SIG-M5 (cell line): ENCODE data around the gene MAPK8.

Source experiments
- DNase-seq: peaks from one replicate; lab custom pipeline; 2025; lab: John Stamatoyannopoulos, UW

Gene MAPK8

DNA sequence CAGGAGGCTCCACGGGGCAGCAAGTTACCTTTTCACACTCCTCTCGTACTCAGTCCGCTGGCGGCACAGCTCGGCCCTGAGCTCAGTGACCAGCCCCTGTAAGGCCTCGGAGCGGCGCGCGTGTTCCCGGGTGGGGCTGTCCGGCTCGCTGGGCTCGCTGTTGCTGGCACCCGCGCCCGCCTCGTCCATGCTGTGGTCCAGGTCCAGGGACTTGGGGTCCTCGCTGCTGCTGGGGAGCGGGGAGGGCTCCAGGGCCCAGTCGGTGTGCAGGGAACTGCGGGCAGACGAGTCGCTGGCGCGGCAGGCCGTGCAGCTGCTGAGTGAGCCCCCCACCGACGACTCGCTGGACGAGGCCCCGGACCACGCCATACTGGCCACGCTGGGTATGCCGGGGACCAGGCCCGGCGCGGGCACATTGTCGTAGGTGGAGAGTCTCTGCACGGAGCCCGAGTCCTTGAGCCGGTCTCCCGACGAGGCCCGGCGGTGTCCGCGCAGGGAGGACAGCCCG lies 143.8 kb downstream of the MAPK8 start:
- no peak for DNase-seq

- DNase-seq, result no peak
Measured at GRCh38 chr10:48450741-48451466, 144.4 kb downstream of the MAPK8 start.

DNA sequence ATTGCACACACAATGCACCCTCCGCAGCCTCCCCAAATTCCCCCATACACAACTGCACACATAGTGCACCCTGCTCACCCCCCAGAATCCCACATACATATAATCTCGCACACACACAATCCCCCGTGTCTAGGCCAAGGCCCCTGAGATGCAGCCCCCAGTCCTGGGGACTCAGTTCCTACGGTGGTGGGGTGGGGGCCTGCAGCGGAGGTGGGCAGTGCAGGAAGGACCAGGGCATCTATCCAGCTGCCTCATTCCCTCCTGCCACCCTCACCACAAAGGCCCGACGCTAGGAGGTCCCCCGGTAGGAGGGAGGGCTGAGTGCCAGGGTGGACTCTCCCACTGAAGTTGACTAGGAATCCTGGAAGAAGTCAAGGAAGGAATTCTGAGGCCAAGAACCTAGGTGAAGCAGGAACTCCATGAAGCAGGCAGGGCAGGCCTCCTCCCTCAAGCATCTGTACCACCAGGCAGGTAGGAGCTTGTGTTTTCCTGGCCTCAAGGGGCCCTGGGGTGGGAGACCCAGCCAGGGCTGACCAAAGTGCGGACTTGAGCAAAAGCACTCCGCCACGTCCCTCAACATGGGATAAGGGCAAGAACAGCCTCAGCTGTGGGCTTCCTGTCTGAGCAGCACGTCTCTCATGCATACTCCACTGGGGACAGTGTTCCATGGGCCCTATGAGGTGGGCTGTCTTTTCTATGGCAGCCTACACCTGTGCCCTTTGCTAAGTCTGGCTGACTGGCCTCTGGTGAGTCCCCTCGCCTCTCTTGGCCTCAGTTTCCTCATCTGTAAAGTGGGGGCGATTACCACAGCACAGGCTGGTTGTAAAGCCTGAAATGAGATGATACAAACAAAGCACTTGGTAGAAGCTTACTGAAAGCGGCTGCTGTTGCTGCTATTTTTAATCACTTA lies 145.7 kb downstream of the MAPK8 start:
- no peak for DNase-seq

DNA sequence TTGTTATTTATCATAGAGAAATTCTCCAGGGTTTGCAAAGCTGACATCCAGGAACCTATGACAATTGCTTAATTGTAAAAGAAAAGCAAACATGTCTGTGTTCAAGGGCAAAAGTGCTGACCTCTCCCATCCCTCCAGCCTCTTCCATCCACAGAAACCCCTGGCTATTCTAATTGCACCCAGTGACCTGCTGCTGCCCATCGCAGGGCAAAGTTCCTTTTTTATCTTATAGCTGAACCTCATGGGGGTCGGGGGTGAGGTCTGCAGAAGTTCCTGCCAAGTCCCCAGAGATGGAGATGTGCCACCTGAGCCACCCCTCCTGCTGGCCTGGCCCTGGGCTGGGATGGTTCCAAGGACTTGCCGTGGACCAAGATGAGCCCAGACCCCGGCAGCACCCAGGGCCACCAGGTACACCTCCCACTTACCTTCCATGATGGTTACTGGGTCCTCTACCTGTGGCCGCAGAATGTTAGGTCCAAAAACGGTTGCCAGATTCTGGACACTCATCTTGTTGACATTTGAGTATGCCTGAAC lies 146.5 kb downstream of the MAPK8 start:
- DNase-seq, result no peak

GRCh38 chr10:48453451-48454301 lies 147.2 kb downstream of the MAPK8 start:
- no peak for DNase-seq

DNA sequence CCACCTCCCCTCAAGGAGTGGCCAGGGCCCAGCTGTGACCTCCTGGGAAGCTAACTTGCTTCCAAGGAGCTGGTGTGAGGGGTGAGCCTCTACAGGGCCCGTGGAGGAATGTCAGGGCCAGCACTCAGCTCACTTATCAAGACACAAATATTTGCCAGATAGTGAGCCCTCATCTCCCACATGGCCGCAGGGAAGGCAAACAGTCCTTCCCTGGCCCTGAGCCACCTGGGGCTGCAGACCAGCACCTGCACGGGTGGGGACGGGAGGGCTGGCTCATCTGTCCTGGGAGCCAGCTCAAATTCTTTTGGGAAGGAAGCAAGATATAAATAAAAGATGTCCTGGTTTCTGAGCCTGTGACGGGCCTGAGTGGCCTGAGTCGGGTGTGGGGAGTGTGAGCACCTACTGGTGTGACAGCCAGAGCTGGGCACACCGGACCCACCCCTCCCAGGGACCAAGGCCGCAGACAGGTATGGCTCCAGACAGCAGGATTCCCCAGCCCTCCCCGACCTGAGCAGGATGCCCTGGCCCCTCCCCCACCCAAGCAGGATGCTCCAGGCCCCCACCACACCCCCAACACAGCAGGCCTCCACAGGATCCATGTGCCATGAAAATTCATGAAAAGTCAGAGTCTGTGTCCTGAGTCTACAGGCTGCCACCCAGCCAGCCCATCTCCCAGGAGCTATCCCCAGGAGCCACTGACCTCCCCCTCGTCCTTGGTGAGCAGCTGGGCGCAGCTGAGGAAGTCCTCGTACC lies 148.0 kb downstream of the MAPK8 start:
- no peak for DNase-seq

DNA sequence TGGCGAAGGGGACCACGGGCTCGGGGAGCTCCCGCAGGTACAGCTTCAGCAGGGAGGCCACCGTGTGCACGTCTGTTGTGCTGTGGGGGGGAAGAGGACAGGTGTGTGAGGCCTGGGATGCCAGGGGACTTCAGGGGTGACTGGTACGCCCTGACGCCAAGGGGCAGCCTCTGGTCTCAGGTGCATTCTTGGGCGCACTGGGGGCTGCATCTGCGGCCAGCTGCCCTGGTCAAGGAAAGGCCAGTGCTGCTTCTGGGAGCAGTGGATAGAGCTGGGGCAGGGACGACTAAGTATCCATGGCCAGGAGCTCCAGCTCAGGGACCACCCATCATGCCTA lies 148.5 kb downstream of the MAPK8 start:
- DNase-seq, result no peak

DNA sequence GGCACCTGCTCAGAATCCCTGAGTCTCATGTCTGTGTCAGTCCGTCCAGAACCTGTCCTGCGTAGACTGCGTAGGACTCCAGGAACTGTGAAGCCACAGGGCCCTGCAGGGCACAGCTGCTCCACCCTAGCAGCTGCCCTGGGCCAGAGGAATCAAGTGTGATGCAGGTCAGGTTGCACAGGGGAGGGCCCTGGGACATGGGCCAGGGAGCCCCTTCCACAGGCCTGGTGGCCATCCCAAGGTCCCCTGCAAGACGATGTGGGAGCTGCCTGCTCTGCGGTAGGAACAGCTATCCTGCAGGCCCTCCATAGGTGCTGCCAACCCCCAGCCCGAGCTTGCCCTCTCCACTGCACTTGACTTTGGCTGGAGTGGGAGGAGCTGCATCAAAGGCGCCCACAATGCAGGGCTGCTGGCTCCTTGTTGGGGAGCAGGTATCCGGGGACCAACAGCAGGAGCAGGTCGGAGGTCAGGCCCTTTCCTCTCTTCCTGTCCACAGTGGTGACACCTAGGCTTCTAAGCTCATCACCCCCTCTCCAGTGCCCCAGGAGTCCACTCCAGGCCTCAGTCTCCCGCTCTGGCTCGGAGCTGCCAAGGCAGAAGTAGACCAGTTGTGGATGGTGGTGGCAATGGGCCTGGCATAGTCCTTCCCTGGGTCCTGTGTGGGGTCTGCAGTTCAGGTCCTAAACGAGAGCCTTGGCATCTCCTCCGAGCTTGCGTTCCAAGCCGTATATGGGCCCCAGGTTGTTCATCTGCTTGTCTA lies 149.1 kb downstream of the MAPK8 start:
- no peak for DNase-seq

DNA sequence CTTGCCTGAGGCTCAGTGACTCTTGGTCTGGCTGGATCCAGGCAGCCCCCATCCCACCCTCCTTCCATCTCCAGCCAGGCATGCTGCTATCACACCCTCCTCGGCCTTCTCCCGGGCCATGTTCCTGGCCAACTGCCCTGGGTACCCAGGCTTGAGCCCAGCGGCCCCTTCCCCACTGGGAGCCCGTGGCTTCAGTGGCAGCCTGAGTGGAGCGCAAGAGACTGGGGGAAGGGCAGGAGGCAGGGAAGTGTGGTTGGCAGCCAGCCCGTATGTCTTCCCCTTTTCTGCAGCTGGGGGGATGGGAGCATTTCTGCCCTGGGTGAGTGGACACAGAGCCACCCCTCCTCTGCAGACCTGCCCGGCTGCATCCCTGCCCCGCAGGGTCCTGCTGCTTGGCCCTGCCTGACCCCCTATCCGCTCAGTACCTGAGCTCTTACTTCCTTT lies 149.9 kb downstream of the MAPK8 start:
- DNase-seq, result no peak

DNA sequence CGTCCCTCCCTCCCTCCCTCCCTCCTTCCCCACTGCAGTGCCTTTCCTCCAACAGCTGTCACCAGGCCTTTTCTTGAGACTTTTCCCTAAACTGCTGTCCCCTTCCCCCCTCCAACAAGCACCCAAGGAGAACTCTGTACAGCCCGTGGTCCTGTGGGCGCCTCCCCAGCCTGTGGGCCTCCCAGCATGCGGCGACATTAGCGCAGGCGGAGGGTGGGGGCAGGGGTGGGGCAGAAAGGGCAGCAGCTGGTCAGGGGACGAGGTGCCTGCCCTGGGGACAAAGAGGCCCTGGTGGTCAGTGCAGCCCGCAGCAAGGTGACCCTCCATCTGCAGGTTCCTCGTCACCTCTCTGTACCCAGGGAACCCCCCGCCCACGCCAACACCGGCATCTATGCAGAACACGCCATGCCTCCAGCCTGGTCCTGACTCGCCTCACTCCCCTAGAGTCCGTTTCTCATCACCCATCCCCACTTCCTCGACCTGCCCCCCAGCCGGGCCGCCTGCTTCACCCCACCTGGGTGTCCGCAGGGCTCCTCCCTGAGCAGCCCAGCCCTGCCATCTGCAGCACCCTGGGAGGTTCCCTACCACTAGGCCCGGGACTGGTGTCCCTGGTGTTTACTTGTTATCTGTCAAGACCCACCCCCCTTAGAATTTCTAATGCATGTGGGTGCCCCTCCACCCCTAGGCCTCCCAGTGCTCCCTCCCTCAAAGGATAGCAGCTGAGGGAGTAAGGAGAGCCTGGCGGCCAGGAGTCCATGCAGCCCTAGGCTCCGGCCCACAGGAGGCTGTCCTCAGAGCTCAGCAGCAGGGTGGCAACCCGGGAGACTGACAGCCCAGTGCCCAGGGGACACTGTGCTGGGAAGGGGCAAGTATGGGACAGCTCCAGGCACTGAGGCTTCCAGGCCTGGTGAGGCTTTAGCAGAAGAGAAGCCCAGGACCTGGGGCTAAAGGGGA lies 150.6 kb downstream of the MAPK8 start:
- DNase-seq, result no peak

DNA sequence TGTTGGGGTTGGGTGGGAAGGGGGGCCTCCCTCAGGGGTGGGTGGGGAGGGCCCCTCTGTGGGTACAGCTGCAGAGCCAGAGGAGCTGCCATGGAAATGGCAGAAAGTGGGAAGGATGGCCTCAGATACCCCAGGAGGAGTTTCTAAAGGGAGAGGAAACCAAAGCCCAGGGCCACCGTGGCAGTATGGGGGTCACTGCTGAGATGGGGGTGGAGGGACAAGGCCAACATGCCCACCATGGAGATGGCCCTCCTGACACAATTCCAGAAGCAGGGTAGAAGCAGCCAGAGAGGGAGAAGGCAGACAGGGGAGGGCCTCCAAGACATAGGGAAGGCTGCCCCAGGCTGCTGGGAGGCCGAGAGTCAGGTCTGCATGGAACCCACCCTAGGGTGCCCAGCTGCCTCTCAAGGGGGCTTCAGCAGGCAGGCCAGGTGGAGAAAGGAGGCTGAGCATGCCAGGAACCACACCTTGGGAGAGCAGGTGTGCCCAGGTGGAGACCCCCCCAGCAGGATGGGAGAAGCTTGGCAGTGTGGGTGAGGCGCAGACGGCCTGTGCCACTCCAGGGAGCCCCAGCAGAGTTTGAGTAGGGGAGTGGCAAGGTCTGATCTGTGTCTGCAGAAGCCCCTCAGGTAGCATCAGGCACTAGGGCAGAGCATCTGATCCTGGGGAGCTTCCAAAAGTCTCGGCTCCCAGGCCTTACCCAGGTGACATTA lies 151.6 kb downstream of the MAPK8 start:
- no peak for DNase-seq

DNA sequence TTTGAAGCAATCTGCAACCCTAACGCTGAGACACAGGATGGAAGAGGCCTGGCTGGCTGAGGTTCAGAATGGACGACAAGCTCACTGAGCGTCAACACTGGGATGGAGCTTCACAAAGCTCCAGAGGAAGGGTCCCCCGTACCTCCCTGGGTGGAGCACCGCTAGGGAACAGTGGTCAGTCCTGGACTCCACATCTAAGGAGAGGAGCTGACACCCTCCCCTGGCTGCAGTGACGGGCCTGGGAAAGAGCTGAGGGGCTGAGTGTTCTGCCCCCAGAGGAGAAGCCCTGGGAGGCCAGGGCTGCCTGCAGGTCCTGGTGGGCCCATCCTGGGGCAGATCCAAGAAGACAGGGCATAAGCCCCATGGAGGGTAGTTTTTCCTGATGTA lies 152.2 kb downstream of the MAPK8 start:
- DNase-seq, result no peak

DNA sequence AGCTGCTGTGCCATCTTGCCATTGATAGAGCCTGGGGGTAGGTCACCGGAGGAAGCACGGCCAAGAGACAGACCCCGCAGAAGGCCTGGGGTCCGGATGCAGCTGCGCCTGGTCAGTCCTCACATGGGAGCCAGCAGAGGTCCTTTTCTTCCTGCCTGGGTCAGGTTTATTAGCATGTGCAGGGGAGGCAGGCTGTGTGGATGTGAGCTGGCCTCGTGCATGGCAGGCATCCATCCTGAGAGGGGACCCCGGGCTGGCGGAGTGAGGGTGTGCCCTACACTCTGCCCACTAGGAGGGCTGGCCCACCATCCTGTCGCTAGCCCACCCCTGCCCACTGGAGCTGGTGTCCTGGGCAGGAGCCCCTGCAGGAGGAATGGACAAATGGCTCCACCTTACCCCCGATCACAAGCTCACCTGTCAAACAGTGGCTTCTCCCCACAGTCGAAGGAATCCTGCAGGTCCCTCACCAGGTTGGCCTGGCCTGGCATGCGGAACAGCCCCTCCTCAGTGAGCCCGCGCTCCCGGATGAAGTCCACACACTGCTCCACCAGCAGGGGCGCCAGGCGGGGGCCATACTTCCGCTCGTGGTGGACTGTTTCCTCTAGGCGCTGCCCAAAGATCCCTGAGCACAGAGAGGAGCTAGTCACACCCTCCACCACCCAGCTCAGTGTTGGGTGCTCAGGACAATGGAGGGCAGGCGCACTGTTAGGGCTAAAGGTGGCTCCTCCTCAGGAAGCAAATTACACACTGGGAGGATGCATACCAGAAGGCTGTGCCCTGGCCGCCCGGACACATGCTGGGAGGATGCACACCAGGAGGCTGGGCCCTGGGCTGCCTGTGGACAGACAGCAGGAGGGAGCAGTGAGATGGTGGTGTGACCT lies 153.0 kb downstream of the MAPK8 start:
- DNase-seq, result no peak

GRCh38 chr10:48460182-48460581 lies 153.7 kb downstream of the MAPK8 start:
- DNase-seq, result no peak

DNA sequence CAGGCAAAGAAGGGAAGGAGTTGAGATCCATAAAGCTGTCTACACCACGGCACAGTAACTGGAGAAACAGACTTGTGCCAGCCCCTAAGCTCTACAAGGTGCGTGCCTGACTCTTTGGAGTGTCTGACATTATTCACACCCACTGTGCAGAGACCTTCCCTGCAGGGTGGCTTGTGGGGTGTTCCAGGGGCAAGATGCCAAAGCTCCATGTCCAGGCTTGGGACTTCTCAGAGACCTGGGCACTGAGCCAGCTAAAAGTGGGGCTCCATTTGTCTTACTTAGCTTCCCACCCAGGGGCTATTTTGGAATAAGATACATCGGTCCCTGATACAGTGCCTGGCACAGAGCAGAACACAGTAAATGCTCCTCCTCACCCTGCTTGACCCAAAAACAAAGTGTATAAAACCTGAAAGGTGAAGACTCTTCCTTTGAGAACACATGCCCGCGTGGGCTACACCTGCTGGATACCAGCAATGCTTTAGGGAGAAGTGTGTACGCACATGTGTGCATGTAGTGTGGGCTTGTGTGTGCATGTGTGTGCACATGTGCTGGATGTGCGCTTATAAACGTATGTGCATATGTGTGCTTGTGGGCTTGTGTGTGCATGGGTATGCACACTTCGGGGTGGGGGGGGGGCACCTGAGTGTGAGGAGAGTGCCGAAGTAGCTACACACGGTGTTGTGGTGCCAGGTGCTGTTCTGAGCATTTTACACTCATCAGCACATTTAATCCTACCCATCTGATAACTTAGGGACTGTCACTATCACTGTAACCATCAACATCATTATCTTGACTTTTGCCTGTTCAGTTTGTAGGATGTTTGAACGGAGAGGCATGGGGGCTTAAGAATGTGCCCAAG lies 155.4 kb downstream of the MAPK8 start:
- no peak for DNase-seq

DNA sequence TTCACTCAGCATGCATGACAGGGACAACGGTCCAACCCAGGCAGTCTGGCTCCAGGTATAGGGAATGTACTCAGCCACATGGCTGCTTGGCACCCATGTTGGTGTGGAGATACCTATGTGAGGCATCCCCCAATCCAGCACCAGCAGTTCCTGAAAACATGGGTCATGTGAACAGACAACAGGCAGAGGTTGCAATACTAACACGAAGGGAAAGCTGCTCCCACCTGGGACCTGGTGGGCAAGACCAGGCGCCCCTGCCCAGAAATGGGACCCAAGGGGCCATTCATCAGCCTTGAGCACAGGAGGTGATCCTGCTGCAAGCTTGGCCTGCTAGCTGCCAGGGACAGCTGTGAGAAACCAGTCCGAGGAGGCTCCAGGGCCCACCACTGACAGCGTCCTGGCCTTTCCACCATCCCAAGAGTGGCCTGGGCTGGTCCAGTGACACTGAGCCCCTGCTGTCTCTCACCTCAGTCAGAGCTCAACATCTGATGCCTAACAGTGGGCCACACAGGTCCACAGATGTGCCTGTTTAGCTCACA lies 156.1 kb downstream of the MAPK8 start:
- DNase-seq, result no peak
